ENCODE measurements around the gene ARHGAP10. TPM values are rescaled to one million over a fixed set of nuclear protein-coding genes. Genes with fewer than 3 reads are reported as not detected.

ARHGAP10 gene
- total and polyA plus RNA-seq, 2 donors (not counting 1 experiment from before 2014, with no cell fraction given) = 0.10 to 0.34 TPM

DNA sequence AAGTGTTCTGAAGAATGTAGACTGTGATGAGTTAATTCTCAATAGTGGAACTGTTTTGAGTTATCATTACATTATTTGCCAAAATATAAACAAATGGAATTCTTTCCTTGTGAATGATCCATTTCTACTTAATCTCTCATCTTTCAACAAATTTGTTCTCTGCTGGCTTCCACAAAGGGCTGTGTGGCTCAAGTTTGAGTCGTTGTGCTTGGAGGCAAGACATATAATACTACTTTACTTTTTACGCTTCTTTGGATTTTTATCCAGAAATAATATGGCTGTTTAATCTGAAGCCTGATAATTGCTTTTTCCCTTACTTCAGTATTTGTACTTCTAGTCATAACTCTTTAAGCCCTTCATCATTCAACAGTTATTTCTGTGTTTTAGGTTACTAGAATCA is 169.5 kb downstream of the ARHGAP10 start:
- no peak for DNase-seq
- Histone ChIP-seq H3K4me3 (ENCODE audit: control extremely low read depth in 1 of 5, extremely low read depth in 1 of 5, insufficient read depth in 1 of 5, low read depth in 2 of 5, low read length in 4 of 5) (no peak overlapping the region), H3K27me3 (replicated peaks in 1 of 4; ENCODE audit: control extremely low read depth in 1 of 4, control insufficient read depth in 3 of 4, insufficient read depth in 4 of 4, low read length in 3 of 4) (no peaks in the 10 kb centered on the region), H3K79me2 (ENCODE audit: control insufficient read depth, insufficient read depth, low read length) (no peaks in the 10 kb centered on the region), H3K4me2 (replicated peaks; ENCODE audit: low read depth, low read length, poor library complexity, severe bottlenecking) (no peak overlapping the region), H3K4me1 (ENCODE audit: control insufficient read depth in 2 of 2, insufficient read depth in 2 of 2, low read length in 2 of 2) (no peaks in the 10 kb centered on the region), H4K20me1 (ENCODE audit: control insufficient read depth, insufficient read depth, low read length, poor library complexity, severe bottlenecking) (no peaks in the 10 kb centered on the region), H3K9me3 (ENCODE audit: control extremely low read depth in 1 of 3, control insufficient read depth in 2 of 3, insufficient read depth in 1 of 3, low read length in 2 of 3) (peaks cover 0 to 5% (median 0%) of the 10 kb centered on the region in 3 donors), H2AFZ (ENCODE audit: insufficient read depth, low read depth, low read length, poor library complexity, severe bottlenecking) (no peak overlapping the region), H3K36me3 (replicated peaks in 1 of 2; ENCODE audit: control extremely low read depth in 1 of 2, control insufficient read depth in 1 of 2, extremely low read depth in 1 of 2, insufficient read depth in 2 of 2, low read length in 1 of 2) (no peaks in the 10 kb centered on the region), H3K27ac (ENCODE audit: low read length in 2 of 2) (no peak overlapping the region), H3K9ac (ENCODE audit: low read length) (no peak overlapping the region)
- no CpG with 5 or more reads among the region's 2 CpGs for WGBS (ENCODE audit: insufficient coverage)
- no peak for TF ChIP-seq EZH2 (IDR thresholded peaks at IDR 0.05; ENCODE audit: borderline replicate concordance, insufficient read depth, low read depth, low read length, poor library complexity, severe bottlenecking)
- TF ChIP-seq, protein P1, sequence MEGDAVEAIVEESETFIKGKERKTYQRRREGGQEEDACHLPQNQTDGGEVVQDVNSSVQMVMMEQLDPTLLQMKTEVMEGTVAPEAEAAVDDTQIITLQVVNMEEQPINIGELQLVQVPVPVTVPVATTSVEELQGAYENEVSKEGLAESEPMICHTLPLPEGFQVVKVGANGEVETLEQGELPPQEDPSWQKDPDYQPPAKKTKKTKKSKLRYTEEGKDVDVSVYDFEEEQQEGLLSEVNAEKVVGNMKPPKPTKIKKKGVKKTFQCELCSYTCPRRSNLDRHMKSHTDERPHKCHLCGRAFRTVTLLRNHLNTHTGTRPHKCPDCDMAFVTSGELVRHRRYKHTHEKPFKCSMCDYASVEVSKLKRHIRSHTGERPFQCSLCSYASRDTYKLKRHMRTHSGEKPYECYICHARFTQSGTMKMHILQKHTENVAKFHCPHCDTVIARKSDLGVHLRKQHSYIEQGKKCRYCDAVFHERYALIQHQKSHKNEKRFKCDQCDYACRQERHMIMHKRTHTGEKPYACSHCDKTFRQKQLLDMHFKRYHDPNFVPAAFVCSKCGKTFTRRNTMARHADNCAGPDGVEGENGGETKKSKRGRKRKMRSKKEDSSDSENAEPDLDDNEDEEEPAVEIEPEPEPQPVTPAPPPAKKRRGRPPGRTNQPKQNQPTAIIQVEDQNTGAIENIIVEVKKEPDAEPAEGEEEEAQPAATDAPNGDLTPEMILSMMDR (IDR thresholded peaks at IDR 0.05) = no peak
- Mint-ChIP-seq H3K9me3 (ENCODE audit: insufficient read depth) (peaks cover 2% of the 10 kb centered on the region), H3K27ac (no peak overlapping the region), H3K27me3 (no peaks in the 10 kb centered on the region), H3K4me3 (no peak overlapping the region), H3K4me1 (no peaks in the 10 kb centered on the region)
- ChIA-PET CTCF (no interaction called here), POLR2A (no interaction called here)
- ATAC-seq (ENCODE audit: low read depth) = no peak
- intact Hi-C loops (cut with micrococcal nuclease) = no loop called here

DNA sequence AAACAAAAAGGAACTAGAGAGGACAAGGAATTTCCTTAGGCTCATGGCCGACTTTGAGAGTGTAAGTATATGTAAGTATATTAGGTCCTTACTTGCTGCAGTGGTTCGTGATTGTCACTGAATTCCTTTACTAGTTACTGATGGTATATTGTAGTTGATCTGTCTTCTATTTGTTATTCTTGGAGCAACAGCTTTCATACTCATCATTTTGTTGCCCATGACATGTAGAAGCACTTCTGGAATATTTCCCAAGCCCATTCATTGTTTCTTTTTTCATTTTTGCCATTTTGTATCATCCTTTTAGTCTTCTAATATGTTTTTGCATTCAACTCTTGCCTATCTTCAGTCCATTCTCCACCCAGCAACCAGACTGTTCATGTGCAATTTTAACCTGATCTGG is 170.0 kb downstream of the ARHGAP10 start:
- Mint-ChIP-seq H3K9me3 (ENCODE audit: insufficient read depth) (peaks cover 2% of the 10 kb centered on the region), H3K4me1 (no peaks in the 10 kb centered on the region), H3K27me3 (no peaks in the 10 kb centered on the region), H3K4me3 (no peak overlapping the region), H3K27ac (no peak overlapping the region)
- no peaks in the 10 kb centered on the region for H3K4me1 ChIP-seq (ENCODE audit: control insufficient read depth in 2 of 2, insufficient read depth in 2 of 2, low read length in 2 of 2)
- no peaks in the 10 kb centered on the region for H3K36me3 ChIP-seq (replicated peaks in 1 of 2; ENCODE audit: control extremely low read depth in 1 of 2, control insufficient read depth in 1 of 2, extremely low read depth in 1 of 2, insufficient read depth in 2 of 2, low read length in 1 of 2)
- ATAC-seq (ENCODE audit: low read depth) (no peak), DNase-seq (no peak)
- POLR2A ChIA-PET = no interaction called here
- TF ChIP-seq, protein P1 (IDR thresholded peaks at IDR 0.05) = no peak
- no peak for TF ChIP-seq EZH2 (IDR thresholded peaks at IDR 0.05; ENCODE audit: borderline replicate concordance, insufficient read depth, low read depth, low read length, poor library complexity, severe bottlenecking)
- H3K4me3 ChIP-seq (ENCODE audit: control extremely low read depth in 1 of 5, extremely low read depth in 1 of 5, insufficient read depth in 1 of 5, low read depth in 2 of 5, low read length in 4 of 5) = no peak overlapping the region
- H3K79me2 ChIP-seq (ENCODE audit: control insufficient read depth, insufficient read depth, low read length) = no peaks in the 10 kb centered on the region
- intact Hi-C loops (cut with micrococcal nuclease) = no loop called here
- WGBS (ENCODE audit: insufficient coverage) = 83% methylated on average over 1 of the region's 2 CpGs
- no peaks in the 10 kb centered on the region for H4K20me1 ChIP-seq (ENCODE audit: control insufficient read depth, insufficient read depth, low read length, poor library complexity, severe bottlenecking)
- peaks cover 0 to 5% (median 0%) of the 10 kb centered on the region in 3 donors for H3K9me3 ChIP-seq (ENCODE audit: control extremely low read depth in 1 of 3, control insufficient read depth in 2 of 3, insufficient read depth in 1 of 3, low read length in 2 of 3)
- CTCF ChIA-PET = no interaction called here
- no peak overlapping the region for H3K27ac ChIP-seq (ENCODE audit: low read length in 2 of 2)
- no peaks in the 10 kb centered on the region for H3K27me3 ChIP-seq (replicated peaks in 1 of 4; ENCODE audit: control extremely low read depth in 1 of 4, control insufficient read depth in 3 of 4, insufficient read depth in 4 of 4, low read length in 3 of 4)
- no peak overlapping the region for H3K9ac ChIP-seq (ENCODE audit: low read length)
- H3K4me2 ChIP-seq (replicated peaks; ENCODE audit: low read depth, low read length, poor library complexity, severe bottlenecking) = no peak overlapping the region
- H2AFZ ChIP-seq (ENCODE audit: insufficient read depth, low read depth, low read length, poor library complexity, severe bottlenecking) = no peak overlapping the region

All from B cell (primary cell).